ENCODE results near the gene XRCC4. TPM values are rescaled to one million over a fixed set of nuclear protein-coding genes. Genes with fewer than 3 reads are reported as not detected.

XRCC4 gene
- total and polyA plus RNA-seq, 9 of the 15 experiments (the other 6 are each of a cell fraction or from before 2014, with no cell fraction given) = 13.6 to 61.6 (median 22.4) TPM

GRCh38 chr5:83124593-83124992, 47.2 kb downstream of the XRCC4 start:
- no peak for FAIRE-seq
- no peak for ATAC-seq
- intact Hi-C loops (cut with micrococcal nuclease) = no loop called here
- Histone ChIP-seq H2AFZ (ENCODE audit: low read depth, low read length) (no peak overlapping the region), H3K9ac (ENCODE audit: insufficient read depth in 1 of 2, low read depth in 2 of 2, low read length in 2 of 2) (no peak overlapping the region), H3K27ac (ENCODE audit: extremely low read depth, low read depth, low read length) (no peak overlapping the region), H3K9me1 (ENCODE audit: control insufficient read depth, insufficient read depth, low read length) (no peaks in the 10 kb centered on the region), H3K36me3 (ENCODE audit: control insufficient read depth, insufficient read depth, low read length) (no peaks in the 10 kb centered on the region; the same call in 2 of the 3 replicates), H3K9me3 (replicated peaks; ENCODE audit: control insufficient read depth, insufficient read depth, low read depth, low read length) (no peaks in the 10 kb centered on the region), H4K20me1 (replicated peaks; ENCODE audit: control insufficient read depth, insufficient read depth, low read length) (no peaks in the 10 kb centered on the region), H3K4me3 (no peak overlapping the region), H3K4me2 (ENCODE audit: insufficient read depth, low read length) (no peak overlapping the region), H3K4me1 (replicated peaks in 1 of 2; ENCODE audit: control insufficient read depth in 2 of 2, insufficient read depth in 2 of 2, low read length in 2 of 2) (no peaks in the 10 kb centered on the region), H3K79me2 (ENCODE audit: control insufficient read depth, insufficient read depth, low read length) (no peaks in the 10 kb centered on the region), H3K27me3 (ENCODE audit: control insufficient read depth in 2 of 2, insufficient read depth in 2 of 2, low read length in 2 of 2) (no peaks in the 10 kb centered on the region)
- CTCF ChIA-PET (ENCODE audit: low intra/inter-chr PET ratio) = no interaction called here
- POLR2A ChIA-PET = no interaction called here
- in situ Hi-C loops (cut with MboI) = no loop called here
- no peak for DNase-seq (ENCODE audit: extremely low read depth in 1 of 4, low spot score in 3 of 4)
- BruUV-seq (replicated peaks) = no TSS peak
- WGBS (ENCODE audit: insufficient coverage, low coverage, missing lambda C conversion rate) = 79% methylated on average over 1 of the region's 1 CpG
- no peak for TF ChIP-seq TSHZ1 (CRISPR knock-in tag; IDR thresholded peaks at IDR 0.05)
- TF ChIP-seq ZBED1 (IDR thresholded peaks at IDR 0.05) = no peak
- no peak for TF ChIP-seq SUPT5H (IDR thresholded peaks at IDR 0.05)
- TF ChIP-seq CBX1 (IDR thresholded peaks at IDR 0.05; ENCODE audit: low read depth) = no peak
- no peak for TF ChIP-seq CREM (IDR thresholded peaks at IDR 0.05; ENCODE audit: low read depth)
- no peak for TF ChIP-seq CCNT2 (IDR thresholded peaks at IDR 0.05; ENCODE audit: borderline replicate concordance, extremely low read depth, insufficient read length, low read depth, low read length)
- TF ChIP-seq SETDB1 (IDR thresholded peaks at IDR 0.05; ENCODE audit: low read length) = no peak
- TF ChIP-seq ZNF124 (CRISPR knock-in tag; IDR thresholded peaks at IDR 0.05) = no peak
- TF ChIP-seq ZNF280B (CRISPR knock-in tag; IDR thresholded peaks at IDR 0.05) = no peak
- no peak for TF ChIP-seq HDAC8 (tag; IDR thresholded peaks at IDR 0.05)
- TF ChIP-seq IRF1 (CRISPR knock-in tag; IDR thresholded peaks at IDR 0.05; ENCODE audit: borderline replicate concordance) = no peak
- no peak for TF ChIP-seq ZNF76 (CRISPR knock-in tag; IDR thresholded peaks at IDR 0.05; ENCODE audit: borderline replicate concordance)
- no peak for TF ChIP-seq POLR2AphosphoS5 (IDR thresholded peaks at IDR 0.05; ENCODE audit: control insufficient read depth, insufficient read depth, low read depth, low read length)
- no peak for TF ChIP-seq ZNF212 (CRISPR knock-in tag; IDR thresholded peaks at IDR 0.05)
- TF ChIP-seq PHF20 (IDR thresholded peaks at IDR 0.05; ENCODE audit: partially characterized antibody) = no peak
- no peak for TF ChIP-seq PHB (CRISPR knock-in tag; IDR thresholded peaks at IDR 0.05)
- no peak for TF ChIP-seq HDAC3 (IDR thresholded peaks at IDR 0.05; ENCODE audit: borderline replicate concordance, partially characterized antibody)
- no peak for TF ChIP-seq NCOR1 (IDR thresholded peaks at IDR 0.05)
- TF ChIP-seq RBM17 (IDR thresholded peaks at IDR 0.05; ENCODE audit: borderline replicate concordance, low read depth, low read length) = no peak
